ENCODE measurements around the gene METAP2. TPM values are rescaled to one million over a fixed set of nuclear protein-coding genes. Genes with fewer than 3 reads are reported as not detected.
A peak's percentile ranks its signal among the peaks of the same experiment; 100 is the strongest.
"Not testable (repeated sequence)": the region's sequence is repeated elsewhere in the genome, so short reads cannot be mapped to it uniquely, and the experiment has no call there.

METAP2 gene
- total RNA-seq, 1 donor from 2014 or later, result 83.5 TPM

DNA sequence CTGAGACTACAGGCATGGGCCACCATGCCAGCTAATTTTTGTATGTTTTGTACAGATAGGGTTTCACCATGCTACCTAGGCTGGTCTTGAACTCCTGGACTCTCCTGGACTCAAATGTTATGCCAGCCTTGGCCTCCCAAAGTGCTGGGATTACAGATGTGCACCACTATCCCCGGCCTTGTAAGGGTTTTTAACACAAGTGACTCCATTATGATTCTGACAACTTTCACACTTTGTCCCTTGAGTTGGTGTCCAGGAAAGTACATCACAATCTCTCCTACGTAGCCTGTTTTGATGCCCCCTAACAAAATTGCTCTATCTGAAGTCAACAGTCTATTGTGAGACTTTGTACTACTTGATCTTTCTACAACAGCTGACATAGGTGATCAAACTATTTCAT lies 11.4 kb upstream of the METAP2 start:
- no peak for DNase-seq (ENCODE audit: low read depth)

DNA sequence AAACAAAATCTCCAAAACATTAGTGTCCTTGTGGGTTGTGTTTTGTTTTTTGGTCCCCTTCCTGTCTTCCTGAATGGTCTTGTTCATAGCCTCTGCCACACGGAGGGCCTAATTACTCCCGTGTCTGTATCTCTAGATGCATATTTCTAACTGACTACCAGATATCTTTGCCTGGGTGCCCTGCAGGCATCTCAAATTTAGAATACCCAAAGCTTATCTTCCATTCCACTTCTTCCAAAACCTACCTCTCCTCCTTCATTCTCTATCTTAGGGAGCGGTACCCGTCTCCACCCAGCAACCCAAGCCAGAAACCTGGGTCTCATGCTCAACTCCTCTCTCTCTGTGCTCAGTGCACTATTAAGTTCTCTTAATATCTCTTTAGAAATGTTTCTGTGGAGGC lies 10.9 kb upstream of the METAP2 start:
- no peak for DNase-seq (ENCODE audit: low read depth)

DNA sequence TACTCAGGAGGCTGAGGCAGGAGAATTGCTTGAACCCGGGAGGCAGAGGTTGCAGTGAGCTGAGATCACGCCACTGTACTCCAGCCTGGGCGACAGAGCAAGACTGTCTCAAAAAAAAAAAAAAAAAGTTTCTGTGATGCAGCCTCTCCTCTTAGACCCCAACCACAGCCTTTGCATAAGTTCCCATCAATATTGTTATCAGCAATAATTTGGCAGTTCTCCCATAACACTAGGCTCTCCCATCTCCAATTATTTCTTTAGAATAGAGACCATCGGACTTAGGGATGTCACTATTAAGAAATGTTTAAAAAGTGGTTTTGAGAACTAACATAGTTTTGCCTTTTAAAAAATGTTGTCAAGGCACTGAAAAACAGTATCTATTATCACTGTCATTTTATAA lies 10.2 kb upstream of the METAP2 start:
- not testable (repeated sequence) for DNase-seq (ENCODE audit: low read depth)

DNA sequence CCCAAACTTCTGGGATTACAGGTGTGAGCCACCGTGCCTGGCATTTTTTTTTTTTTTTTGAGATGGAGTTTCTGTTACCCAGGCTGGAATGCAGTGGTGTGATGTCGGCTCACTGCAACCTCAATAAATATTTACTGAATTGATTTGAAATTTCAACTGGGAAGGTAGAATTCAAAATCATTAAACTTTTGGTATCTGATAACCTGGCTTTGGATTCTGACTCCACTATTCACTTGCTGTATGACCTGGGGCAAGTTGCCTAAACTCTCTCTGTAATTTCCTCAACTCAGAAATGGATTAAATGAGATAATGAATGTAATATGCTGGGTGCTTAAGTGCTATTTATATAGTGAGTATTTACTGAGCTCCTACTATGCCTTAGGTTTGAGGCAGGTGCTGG lies 8.7 kb upstream of the METAP2 start:
- no peak for DNase-seq (ENCODE audit: low read depth)

DNA sequence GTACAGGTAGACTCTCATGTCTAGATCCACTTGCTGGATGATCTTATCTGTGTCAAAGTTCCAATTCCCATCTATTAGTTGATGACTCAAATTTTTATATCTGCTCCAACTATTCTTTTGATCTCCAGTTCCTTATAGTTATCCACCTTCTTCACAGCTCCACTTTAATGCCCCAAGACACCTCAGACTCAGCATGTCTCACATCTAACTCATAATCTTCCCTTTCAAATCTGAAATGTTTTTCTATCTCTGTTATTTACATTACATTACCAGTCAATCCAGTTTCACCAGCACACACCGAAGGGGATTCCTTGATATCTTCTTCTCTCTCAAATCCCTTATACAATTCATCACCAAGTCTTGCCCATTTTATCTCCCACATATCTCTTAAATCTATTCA lies 3.7 kb upstream of the METAP2 start:
- DNase-seq (ENCODE audit: low read depth), result no peak

DNA sequence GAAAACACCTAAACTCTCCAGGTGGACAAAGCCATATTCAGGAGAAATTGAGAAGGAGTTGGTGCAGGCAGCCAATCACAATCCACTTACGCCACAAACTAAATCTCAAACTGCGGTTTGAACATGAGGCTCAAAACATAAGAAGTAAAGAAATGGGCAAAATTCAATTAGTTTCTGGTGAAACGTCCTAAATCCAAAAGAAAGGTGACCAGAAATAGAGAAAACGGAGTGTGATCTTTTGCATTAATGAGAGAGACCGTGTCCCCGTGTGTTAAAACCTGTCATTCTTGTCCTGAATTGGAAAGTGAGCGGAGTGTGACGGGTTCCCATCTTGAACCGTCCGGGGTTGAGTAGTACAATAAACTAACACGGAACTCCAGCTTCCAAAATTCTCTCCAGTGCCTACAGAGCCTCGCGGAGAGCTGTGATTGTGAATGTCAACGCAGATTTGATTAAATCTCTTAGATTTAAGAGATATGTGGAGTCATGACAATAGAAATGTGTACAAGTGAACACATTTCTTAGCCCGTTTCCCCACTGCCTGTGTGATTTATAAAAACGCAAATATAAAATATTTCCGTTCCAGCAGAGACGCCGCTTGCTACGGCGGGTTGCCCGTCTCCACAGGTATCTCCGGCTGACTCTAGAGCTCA lies 595 bp upstream of the METAP2 start:
- peak; percentile 60 for DNase-seq (ENCODE audit: low read depth)

DNA sequence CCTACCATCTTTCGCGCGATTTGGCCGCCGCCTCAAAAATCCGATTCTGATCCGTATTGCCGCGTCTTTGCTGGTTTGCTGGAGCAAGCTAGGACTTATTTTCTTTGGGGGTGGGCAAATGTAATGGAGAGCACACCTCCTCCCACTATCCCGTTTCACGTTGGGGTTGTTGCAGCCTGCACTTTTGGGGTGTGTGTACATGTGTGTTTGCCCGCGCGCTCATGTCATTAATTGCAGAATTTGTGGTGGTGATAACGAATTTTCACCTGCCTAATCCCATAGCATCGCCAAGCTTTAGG lies 657 bp downstream of the METAP2 start:
- no peak for DNase-seq (ENCODE audit: low read depth)

DNA sequence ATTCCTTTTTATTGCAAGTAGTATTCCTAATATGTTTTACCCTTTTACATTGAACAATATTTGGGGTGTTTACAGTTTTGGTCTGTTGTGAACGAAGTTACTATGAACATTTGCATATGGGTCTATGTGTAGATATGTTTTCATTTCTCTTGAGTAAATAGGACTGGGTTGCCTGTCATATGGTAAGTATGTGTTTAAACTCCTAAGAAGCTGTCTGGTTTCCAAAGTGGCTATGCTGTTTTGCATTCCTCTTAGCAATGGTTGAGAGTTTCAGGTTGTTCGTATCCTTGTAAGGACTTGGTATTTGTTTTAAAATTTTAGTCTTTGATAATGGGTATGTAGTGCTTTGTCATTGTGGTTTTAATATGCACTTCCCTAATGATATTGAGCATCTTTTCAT lies 6.3 kb downstream of the METAP2 start:
- DNase-seq (ENCODE audit: low read depth), result no peak

DNA sequence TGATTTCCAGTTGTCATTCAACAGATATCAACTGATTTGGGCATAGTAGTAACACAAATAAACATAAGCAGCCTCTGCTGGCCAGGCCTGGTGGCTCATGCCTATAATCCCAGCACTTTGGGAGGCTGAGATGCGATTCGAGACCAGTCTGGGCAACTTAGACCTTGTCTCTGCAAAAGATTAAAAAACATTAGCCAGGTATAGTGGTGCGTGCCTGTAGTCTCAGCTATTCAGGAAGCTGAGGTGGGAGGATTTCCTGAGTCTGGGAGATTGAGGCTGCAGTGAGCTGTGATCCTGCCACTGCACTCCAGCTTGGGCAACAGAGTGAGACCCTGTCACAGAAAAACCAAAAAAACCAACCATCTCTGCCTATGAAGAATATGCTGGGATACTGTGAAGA lies 7.1 kb downstream of the METAP2 start:
- no peak for DNase-seq (ENCODE audit: low read depth)

DNA sequence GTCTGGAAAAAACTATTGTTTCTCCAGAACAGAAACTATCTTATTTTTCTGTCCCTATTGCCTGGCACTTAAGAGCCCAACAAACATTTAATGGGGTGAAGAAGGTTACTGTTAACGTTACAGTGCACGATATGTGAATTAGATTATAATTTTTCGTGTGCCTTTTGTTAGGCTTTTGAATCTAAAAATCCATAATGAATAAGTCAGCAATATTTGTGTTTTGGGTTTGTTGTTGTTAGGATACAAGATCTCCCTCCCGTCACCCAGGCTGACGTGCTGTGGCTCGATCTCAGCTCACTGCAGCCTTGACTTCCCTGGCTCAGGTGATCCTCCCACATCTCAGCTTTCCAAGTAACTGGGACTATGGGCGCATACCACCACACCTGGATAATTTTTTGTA lies 7.9 kb downstream of the METAP2 start:
- DNase-seq (ENCODE audit: low read depth), result no peak

DNA sequence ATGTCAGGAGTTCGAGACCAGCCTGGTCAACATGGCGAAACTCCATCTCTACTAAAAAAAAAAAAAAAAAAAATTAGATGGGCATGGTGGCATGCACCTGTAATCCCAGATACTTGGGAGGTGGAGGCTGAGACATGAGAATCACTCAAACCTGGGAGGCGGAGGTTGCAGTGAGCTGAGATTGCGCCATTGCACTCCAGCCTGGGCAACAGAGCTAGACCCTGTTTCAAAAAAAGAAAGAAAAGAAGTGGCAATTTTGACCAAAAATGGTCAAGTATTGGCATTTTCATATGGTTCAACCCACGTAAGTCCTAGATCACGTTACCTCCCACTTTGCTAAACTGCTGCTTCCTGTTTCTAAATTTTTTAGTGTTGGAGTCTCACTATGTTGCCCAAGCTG lies 8.6 kb downstream of the METAP2 start:
- not testable (repeated sequence) for DNase-seq (ENCODE audit: low read depth)

DNA sequence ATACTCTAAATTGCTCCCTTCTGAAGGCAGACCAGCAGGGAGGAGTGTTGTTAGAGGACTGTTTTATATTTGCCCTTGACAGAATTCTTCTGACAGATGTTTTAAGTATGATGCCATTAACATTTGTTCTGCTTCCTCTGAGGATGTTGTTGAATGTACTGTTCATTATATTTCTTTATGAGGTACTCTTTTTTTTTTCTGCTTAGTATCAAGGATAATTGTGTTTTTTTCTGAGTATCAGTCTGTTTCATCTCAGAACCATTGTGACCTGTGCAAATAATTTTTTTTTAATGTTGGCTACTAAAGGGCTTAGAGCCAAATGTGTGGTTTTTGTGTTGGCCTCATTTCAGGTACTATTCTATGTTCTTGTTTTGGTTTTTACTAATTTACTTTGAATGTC lies 10.6 kb downstream of the METAP2 start:
- DNase-seq (ENCODE audit: low read depth), result no peak

DNA sequence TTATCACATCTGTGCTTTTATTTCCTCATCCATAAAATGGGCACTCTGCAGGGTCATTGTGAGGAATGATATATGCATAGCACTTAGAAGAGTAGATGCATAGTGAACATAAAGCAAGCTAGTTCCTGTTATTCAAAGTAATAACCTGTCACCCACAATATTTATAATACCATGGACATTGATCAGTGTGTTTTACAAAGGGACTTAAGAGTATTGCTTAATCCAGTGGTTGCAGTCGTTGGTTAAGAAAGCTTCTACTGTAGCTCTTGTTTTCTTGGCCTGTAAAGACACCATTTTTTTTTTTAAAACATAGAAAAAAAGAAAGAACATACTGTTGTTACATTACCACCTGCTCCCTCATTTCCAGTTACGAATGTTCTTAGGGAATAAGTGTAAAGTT lies 13.1 kb downstream of the METAP2 start:
- no peak for DNase-seq (ENCODE audit: low read depth)

DNA sequence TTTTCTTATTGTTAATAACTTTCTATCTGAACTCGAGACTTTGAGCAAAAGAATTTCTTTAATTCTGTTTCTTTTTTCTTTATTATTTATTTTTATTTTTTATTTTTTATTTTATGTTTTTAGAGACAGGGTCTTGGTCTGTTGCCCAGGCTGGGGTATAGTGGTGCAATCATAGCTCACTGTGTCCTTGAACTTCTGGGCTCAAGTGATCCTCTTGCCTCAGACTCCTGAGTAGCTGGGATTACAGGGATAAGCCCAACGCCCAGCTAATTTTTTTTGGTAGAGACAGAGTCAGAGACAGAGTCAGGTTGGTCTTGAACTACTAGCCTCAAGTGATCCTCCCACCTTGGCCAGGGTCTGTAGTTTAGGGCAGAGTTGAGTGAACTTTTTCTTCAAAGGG lies 18.5 kb downstream of the METAP2 start:
- DNase-seq (ENCODE audit: low read depth), result no peak

DNA sequence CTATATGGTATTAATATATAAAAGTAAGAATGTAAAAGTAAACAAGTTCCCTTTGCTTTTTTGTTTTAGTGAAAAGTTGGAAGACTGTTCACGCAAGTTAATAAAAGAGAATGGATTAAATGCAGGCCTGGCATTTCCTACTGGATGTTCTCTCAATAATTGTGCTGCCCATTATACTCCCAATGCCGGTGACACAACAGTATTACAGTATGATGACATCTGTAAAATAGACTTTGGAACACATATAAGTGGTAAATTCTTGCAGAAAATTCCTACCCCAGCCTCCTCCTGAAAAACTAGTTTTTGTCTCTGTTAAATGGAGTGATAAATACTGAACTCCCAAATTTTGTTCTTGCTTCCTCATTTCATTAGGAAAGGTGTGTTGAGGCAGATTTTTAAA lies 20.9 kb downstream of the METAP2 start:
- no peak for DNase-seq (ENCODE audit: low read depth)

DNA sequence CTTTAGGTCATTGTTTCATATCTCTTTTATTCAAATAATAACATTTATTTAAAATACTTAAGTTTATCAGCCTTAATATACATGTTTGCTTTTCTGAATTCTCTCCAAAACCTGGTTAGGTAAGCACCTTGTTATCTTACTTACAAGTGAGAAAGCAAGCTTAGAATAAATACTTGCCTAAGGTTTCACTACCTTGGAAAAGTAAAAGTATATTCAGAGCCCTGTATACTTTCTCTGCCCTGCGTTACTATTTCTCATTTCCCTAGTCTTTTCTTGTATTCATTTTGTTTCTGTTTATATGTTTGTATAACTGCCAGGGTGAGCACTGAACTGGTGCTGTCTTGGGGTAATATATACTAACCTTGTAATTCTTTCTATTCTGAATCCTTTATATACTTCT lies 21.5 kb downstream of the METAP2 start:
- no peak for DNase-seq (ENCODE audit: low read depth)

DNA sequence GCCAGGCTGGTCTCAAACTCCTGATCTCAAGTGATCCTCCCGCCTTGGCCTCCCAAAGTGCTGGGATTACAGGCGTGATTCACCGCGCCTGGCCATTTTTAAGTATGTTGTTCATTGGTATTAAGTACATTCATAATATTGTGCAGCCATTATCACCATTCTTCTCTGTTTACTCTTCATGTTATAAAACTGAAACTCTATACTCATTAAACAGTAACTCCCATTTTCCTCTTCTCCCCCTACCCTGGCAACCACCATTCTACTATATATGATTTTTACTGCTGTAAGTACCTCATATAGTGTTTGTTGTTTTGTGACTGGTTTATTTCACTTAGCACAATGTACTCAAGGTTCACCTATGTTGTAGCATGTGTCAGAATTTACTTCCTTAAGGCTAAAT lies 23.1 kb downstream of the METAP2 start:
- DNase-seq (ENCODE audit: low read depth), result no peak

DNA sequence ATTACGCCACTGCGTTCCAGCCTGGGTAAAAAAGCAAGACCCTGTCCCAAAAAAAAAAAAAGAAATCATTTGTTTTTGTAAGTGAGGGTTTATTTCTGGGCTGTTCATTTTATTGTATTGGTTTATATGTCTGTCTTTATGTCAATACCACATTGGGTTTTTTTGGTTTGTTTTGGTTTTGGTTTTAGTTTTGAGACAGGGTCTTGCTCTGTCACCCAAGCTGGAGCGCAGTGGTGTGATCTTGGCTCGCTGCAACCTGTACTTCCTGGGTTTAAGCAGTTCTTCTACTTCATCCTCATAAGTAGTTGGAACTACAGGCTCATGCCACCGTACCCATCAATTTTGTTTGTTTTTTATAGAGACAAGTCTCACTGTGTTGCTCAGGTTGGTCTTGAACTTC lies 25.0 kb downstream of the METAP2 start:
- DNase-seq (ENCODE audit: low read depth), result no peak

DNA sequence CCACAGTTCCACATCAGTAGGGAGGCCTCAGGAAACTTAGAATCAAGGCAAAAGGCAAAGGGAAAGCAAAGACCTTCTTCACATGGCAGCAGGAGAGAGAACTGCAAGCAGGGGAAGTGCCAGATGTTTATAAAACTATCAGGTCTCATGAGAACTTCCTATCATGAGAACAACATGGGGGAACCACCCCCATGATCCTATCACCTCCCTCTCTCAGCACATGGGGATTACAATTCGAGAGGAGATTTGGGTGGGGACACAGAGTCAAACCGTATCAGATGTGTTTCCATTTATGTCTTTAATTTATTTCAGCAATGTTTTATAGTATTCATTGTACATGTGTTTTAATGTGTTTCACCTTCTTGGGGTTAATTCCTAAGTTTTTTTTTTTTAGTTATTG lies 25.8 kb downstream of the METAP2 start:
- DNase-seq (ENCODE audit: low read depth), result no peak

DNA sequence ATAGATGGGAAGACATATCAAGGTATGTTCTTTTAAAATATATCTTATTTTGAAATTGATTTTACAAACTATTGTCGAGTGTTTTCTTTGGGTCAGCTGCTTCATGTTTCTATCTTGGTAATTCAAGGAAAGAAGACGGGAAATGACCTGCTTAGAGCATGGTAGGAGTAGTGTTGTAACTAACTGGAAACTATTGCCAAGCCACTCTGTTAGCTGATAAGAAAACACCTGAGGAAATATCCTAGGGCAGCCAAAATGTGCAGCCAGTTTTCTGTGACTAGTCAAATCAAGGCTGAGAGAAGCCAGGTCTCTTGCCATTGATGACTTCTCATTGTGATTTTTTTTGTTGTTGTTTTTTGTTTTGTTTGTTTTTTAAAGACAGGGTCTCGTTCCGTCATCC lies 30.2 kb downstream of the METAP2 start:
- DNase-seq (ENCODE audit: low read depth), result no peak

DNA sequence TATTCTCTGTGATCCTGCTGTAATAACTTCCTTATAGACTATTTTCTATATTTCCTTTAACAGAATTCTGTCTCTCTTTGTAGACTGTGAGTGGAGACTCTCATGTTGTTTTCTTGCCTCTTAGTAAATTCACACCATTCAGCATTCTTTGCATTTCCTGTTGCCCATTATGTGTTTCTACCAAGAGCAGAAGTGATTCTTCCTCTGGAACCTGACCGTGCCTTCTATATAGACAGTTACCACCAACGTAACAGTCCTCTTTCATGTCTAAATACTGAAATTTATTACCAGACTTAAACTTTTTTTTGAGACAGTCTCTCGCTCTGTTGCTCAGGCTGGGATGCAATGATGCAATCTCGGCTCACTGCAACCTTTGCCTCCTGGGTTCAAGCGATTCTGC lies 31.1 kb downstream of the METAP2 start:
- no peak for DNase-seq (ENCODE audit: low read depth)

DNA sequence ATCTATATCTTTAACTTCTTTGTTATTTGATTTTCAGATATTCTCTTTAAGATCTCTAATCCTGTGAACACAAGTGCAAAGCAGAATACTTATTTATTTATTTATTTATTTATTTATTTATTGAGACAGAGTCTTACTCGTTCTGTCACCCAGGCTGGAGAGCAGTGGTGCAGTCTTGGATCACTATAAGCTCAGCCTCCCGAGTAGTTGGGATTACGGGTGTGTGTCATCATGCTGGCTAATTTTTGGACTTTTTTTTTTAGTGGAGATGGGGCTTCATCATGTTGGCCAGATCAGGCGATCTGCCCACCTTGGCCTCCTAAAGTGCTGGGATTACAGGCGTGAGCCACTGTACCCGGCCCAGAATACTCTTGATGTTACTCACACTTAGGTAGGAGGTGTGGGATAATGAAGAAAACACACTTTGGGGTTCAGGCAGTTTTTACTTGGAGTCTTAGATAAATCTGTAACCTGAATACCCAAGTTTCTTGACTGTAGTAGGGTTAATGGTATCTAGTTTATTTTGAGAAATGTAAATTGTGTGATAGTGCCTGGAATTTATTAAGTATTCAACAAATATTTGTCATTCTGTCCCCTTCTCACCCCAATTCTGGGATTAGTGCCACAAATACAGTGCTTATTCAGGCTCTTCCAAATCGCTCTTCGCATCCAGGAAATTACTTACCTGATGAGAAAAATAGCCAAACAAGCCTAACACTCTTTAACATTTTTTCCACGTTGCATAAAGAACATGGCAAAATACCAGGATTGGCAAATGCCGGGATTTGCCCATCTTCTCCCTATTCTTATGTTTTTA lies 33.0 kb downstream of the METAP2 start:
- no peak for DNase-seq (ENCODE audit: low read depth)

DNA sequence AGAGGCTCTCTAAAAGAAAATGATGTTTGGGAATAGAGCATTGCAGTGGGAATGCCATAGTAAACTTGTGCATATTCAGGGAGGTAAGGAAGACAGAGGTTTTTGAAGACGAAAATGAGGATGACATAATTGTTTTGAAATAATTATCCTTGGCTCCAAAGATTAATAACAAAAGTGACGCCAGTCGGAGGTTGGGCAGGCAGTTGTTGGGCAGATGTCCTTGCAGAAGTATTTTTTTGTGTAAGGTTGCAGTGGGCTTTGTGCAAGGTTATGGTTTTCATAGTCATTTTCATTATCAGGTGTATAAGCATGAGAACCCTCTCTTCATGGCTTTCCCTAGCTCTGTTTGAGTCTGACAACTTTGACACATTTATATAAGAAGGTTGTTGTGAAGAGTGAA lies 35.3 kb downstream of the METAP2 start:
- no peak for DNase-seq (ENCODE audit: low read depth)

DNA sequence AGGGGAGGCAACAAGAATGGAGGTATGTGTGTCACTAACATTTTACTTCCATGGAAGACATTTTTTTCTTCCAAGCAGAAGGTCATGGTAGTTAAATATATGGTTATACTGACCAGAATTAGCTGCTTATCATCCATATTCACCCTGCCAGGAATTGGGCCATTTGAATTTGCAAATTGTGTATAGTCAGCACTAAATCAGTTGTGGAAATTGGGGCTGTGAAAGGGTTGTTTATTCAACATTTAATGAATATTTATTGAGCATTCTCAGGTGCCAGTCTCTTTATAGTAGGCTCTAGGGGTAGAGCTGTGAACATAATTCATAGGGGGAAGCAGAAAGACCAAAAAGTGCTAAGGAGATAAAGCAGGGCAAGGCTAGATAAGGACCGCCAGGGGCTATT lies 38.0 kb downstream of the METAP2 start:
- DNase-seq (ENCODE audit: low read depth), result no peak
